ENCODE data around the gene TIGD6.

- TF ChIP-seq POLR2A (IDR thresholded peaks at IDR 0.05) (no peak), CTCF (IDR thresholded peaks at IDR 0.05) (no peak)
Measured at GRCh38 chr5:150038547-150038946, 38.1 kb upstream of the TIGD6 start.
